HepG2 (cell line): ENCODE data around the gene SEPHS2. TPM values are rescaled to one million over a fixed set of nuclear protein-coding genes. Genes with fewer than 3 reads are reported as not detected.

Experiments used
- AKAP8 ChIP-seq: sonication (generic); formaldehyde crosslinking; IDR thresholded peaks from 2 replicates; pipeline ENCODE4 v1.5.1; 2020; ENCODE audit warnings: mild to moderate bottlenecking, missing genetic modification reagents
- CREB3 ChIP-seq: sonication (generic); formaldehyde crosslinking; IDR thresholded peaks from 2 replicates; pipeline ENCODE4 v1.5.0; 2020; ENCODE audit warnings: missing genetic modification reagents
- DMAP1 ChIP-seq: IDR thresholded peaks from 2 replicates; pipeline ENCODE4 v1.6.1; 2016
- FOXO1 ChIP-seq: sonication (generic); formaldehyde crosslinking; IDR thresholded peaks from 2 replicates; pipeline ENCODE4 v1.4.0; 2020; ENCODE audit warnings: missing genetic modification reagents
- HNRNPK ChIP-seq: fragments of 200-400 bp; formaldehyde crosslinking; IDR thresholded peaks from 2 replicates; pipeline ENCODE4 v1.6.1; 2018; ENCODE audit warnings: low read length, low read depth, moderate library complexity, mild to moderate bottlenecking; ENCODE audit not compliant: poor library complexity, severe bottlenecking
- MAF1 ChIP-seq: sonication (generic); formaldehyde crosslinking; IDR thresholded peaks from 2 replicates; pipeline ENCODE4 v1.5.0; 2020; ENCODE audit warnings: missing genetic modification reagents, borderline replicate concordance
- MTF2 ChIP-seq: sonication (generic); formaldehyde crosslinking; IDR thresholded peaks from 2 replicates; pipeline ENCODE4 v1.5.0; 2020; ENCODE audit warnings: missing genetic modification reagents, borderline replicate concordance
- PAF1 ChIP-seq: IDR thresholded peaks from 2 replicates; pipeline ENCODE4 v1.6.1; 2016; ENCODE audit warnings: missing genetic modification reagents, missing compliant biosample characterization
- SOX13 ChIP-seq, 3 experiments: fragments of 450-650 bp in 1 of 3; sonication (generic) in 1 of 3; formaldehyde crosslinking in 1 of 3; IDR thresholded peaks in 2 of 3; conservative IDR thresholded peaks in 1 of 3; 2 replicates each; pipeline versions ENCODE4 v1.5.0 to v1.6.1; 2016 to 2020; ENCODE audit warnings: antibody characterized with exemption in 1 of 3, mild to moderate bottlenecking in 1 of 3, missing compliant biosample characterization in 1 of 3, missing genetic modification reagents in 1 of 3, moderate library complexity in 1 of 3
- THAP7 ChIP-seq: sonication (generic); formaldehyde crosslinking; IDR thresholded peaks from 2 replicates; pipeline ENCODE4 v1.8.1; 2023; ENCODE audit warnings: mild to moderate bottlenecking, missing genetic modification reagents
- ZKSCAN5 ChIP-seq: sonication (generic); formaldehyde crosslinking; IDR thresholded peaks from 2 replicates; pipeline ENCODE4 v1.5.1; 2020; ENCODE audit warnings: mild to moderate bottlenecking, missing genetic modification reagents
- ZKSCAN8 ChIP-seq: IDR thresholded peaks from 2 replicates; pipeline ENCODE4 v1.6.1; 2016; ENCODE audit warnings: borderline replicate concordance, missing genetic modification reagents, missing compliant biosample characterization
- ZNF224 ChIP-seq: sonication (generic); formaldehyde crosslinking; IDR thresholded peaks from 2 replicates; pipeline ENCODE4 v1.5.0; 2020; ENCODE audit warnings: mild to moderate bottlenecking, missing genetic modification reagents
- ZNF234 ChIP-seq: sonication (generic); formaldehyde crosslinking; conservative IDR thresholded peaks from 2 replicates; pipeline ENCODE4 v1.5.1; 2020; ENCODE audit warnings: mild to moderate bottlenecking, missing genetic modification reagents
- ZNF24 ChIP-seq: fragments of 450-650 bp; IDR thresholded peaks from 2 replicates; pipeline ENCODE4 v1.6.1; 2017; ENCODE audit warnings: antibody characterized with exemption, mild to moderate bottlenecking
- ZNF354B ChIP-seq: sonication (generic); formaldehyde crosslinking; IDR thresholded peaks from 2 replicates; pipeline ENCODE4 v1.8.0; 2022; ENCODE audit warnings: mild to moderate bottlenecking, missing genetic modification reagents
- ZNF367 ChIP-seq: sonication (generic); formaldehyde crosslinking; IDR thresholded peaks from 2 replicates; pipeline ENCODE4 v1.4.0; 2020; ENCODE audit warnings: missing genetic modification reagents, borderline replicate concordance
- ZNF530 ChIP-seq: sonication (generic); formaldehyde crosslinking; IDR thresholded peaks from 2 replicates; pipeline ENCODE4 v1.5.0; 2020; ENCODE audit warnings: low read depth, mild to moderate bottlenecking, missing genetic modification reagents
- ZNF672 ChIP-seq: sonication (generic); formaldehyde crosslinking; IDR thresholded peaks from 2 replicates; pipeline ENCODE4 v1.8.1; 2022; ENCODE audit warnings: missing genetic modification reagents
- ZNF674 ChIP-seq: sonication (generic); formaldehyde crosslinking; IDR thresholded peaks from 2 replicates; pipeline ENCODE4 v1.5.0; 2020; ENCODE audit warnings: low read depth, mild to moderate bottlenecking, missing genetic modification reagents
- ZZZ3 ChIP-seq: sonication (generic); formaldehyde crosslinking; IDR thresholded peaks from 2 replicates; pipeline ENCODE4 v1.4.0; 2020; ENCODE audit warnings: missing genetic modification reagents, mild to moderate bottlenecking, borderline replicate concordance
- polyA plus RNA-seq, 8 experiments: library from polyadenylated mRNA; depleted of rRNA in 3 of 8; stranded (reverse) in 7 of 8; unstranded in 1 of 8; fragments of >200 nt; fragmentation: Illumina TruSeq in 4 of 8; extraction: Trizol in 4 of 8; gene quantifications; 2 replicates each; pipeline versions ENCODE4 v1.2.1 to v1.2.3, GENCODE V29; 2011 to 2016; ENCODE audit warnings: low read depth in 4 of 8, missing spikeins in 1 of 8, mixed read lengths in 1 of 8; ENCODE audit not compliant: insufficient read depth in 1 of 8
- total RNA-seq, 5 experiments: library from RNA; depleted of rRNA; stranded (reverse); fragments of >200 nt; fragmentation: Illumina TruSeq; extraction: Trizol; gene quantifications; 2 replicates each; pipeline ENCODE4 v1.2.3, GENCODE V29; 2016; ENCODE audit warnings: low read depth in 1 of 5
- TF ChIP-seq, protein P1 (sequence below): sonication (generic); formaldehyde crosslinking; IDR thresholded peaks from 2 replicates; pipeline ENCODE4 v1.4.0; 2020; ENCODE audit warnings: missing genetic modification reagents

SEPHS2 gene
- total and polyA plus RNA-seq, 2 of the 13 experiments (the other 11 are each of a cell fraction or from before 2014, with no cell fraction given): 20.7 to 127 TPM

GRCh38 chr16:30395155-30395991, 50.3 kb downstream of the SEPHS2 start, which contains the start of gene ZNF48 (continued):
- TF ChIP-seq, protein P1, sequence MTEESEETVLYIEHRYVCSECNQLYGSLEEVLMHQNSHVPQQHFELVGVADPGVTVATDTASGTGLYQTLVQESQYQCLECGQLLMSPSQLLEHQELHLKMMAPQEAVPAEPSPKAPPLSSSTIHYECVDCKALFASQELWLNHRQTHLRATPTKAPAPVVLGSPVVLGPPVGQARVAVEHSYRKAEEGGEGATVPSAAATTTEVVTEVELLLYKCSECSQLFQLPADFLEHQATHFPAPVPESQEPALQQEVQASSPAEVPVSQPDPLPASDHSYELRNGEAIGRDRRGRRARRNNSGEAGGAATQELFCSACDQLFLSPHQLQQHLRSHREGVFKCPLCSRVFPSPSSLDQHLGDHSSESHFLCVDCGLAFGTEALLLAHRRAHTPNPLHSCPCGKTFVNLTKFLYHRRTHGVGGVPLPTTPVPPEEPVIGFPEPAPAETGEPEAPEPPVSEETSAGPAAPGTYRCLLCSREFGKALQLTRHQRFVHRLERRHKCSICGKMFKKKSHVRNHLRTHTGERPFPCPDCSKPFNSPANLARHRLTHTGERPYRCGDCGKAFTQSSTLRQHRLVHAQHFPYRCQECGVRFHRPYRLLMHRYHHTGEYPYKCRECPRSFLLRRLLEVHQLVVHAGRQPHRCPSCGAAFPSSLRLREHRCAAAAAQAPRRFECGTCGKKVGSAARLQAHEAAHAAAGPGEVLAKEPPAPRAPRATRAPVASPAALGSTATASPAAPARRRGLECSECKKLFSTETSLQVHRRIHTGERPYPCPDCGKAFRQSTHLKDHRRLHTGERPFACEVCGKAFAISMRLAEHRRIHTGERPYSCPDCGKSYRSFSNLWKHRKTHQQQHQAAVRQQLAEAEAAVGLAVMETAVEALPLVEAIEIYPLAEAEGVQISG: peak; percentile 99
- TF ChIP-seq SOX13 (IDR thresholded peaks at IDR 0.05) (no peak), SOX13 (CRISPR knock-in tag; conservative IDR thresholded peaks at IDR 0.05 in 1 of 2, IDR thresholded peaks at IDR 0.05 in 1 of 2) (peak in 1 of 2 experiments; percentile 42; a peak in 1 of 4 replicates), ZNF530 (CRISPR knock-in tag) (no peak), ZZZ3 (CRISPR knock-in tag) (no peak; the same call in 1 of the 2 replicates), CREB3 (CRISPR knock-in tag) (no peak), THAP7 (peak; percentile 77), ZKSCAN5 (CRISPR knock-in tag) (no peak), AKAP8 (CRISPR knock-in tag) (no peak), ZNF674 (CRISPR knock-in tag) (no peak), MTF2 (no peak; the same call in 1 of the 2 replicates), DMAP1 (CRISPR knock-in tag) (peak; percentile 62; the same call in 1 of the 2 replicates), MAF1 (peak; percentile 70; the same call in 1 of the 2 replicates), ZNF672 (CRISPR knock-in tag) (no peak), ZNF24 (peak; percentile 16; the same call in 1 of the 2 replicates), ZNF354B (CRISPR knock-in tag) (no peak; the same call in 1 of the 2 replicates), FOXO1 (CRISPR knock-in tag) (peak; percentile 62), PAF1 (no peak), ZNF367 (no peak), ZKSCAN8 (no peak), ZNF224 (CRISPR knock-in tag) (peak; percentile 90), HNRNPK (peak; percentile 68), ZNF234 (CRISPR knock-in tag) (no peak)
